ENCODE results near the gene HOXC4.
"Not testable (repeated sequence)": the region's sequence is repeated elsewhere in the genome, so short reads cannot be mapped to it uniquely, and the experiment has no call there.

Gene HOXC4

DNA sequence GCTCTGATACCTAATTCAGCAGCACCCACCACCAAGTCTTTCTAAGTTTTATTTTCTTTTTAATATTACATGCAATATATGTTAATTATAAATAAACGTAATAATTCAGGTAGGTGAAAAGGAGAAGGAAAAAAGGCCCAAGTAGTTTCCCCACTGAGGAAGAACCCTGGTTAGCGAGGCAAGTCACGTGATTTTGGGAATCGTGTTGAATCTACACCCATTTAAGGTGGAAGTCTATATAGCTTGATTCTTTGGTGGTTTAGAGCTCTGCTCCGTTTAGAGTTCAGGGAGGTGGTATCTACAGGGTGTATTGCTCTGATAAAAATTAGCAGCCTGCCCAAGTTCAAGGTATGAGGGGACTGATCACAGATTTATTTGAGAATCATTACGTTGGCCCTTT, 47.0 kb downstream of the HOXC4 start:
- not testable (repeated sequence) for DNase-seq

DNA sequence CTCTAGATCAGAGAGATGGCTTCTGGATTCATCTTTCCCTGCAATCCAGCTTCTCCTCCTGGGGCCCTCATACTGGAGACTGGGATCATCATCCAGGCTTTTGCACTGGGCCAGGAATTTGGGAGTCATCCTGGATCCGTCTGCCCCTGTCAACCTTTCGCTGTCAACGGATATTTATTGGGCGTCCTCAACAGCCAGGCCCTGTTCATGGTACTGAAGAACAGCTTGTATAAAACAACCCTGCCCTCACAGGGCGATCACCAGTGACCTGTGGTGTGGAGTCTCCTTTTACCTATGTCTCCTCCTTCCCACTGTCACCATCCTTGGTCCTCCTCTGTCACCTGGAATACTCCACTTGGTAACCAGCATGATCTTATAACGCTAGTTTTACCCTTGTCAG, 48.6 kb downstream of the HOXC4 start:
- not testable (repeated sequence) for DNase-seq

DNA sequence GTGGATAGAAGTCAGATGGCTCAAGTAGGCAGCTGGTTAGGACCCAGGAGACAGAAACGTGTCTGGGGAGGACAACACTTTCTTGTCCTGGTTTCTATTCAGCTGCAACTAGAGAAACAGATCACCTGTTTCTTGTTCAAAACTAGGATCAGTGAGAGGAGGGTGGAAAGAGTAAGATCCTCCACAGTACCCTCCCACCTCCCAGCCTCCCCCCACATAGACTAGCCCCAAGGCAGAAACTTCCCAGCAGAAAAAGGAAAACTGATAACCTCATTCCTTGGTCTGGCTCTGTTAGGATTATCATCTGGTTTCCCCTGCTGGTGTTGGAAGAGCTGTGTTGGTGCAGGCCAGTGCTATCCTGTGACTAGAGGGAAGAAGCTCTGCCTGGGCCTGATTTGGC, 50.2 kb downstream of the HOXC4 start:
- not testable (repeated sequence) for DNase-seq
